ENCODE data around the gene GLDC. TPM values are rescaled to one million over a fixed set of nuclear protein-coding genes. Genes with fewer than 3 reads are reported as not detected.
A peak's percentile ranks its signal among the peaks of the same experiment; 100 is the strongest.
"Not testable (repeated sequence)": the region's sequence is repeated elsewhere in the genome, so short reads cannot be mapped to it uniquely, and the experiment has no call there.

GLDC gene
- total and polyA plus RNA-seq, 2 donors (not counting 1 experiment from before 2014, with no cell fraction given): 0.71 to 0.86 TPM

- no peaks in the 10 kb centered on the region for H4K20me1 ChIP-seq (ENCODE audit: control insufficient read depth, insufficient read depth, low read length, poor library complexity, severe bottlenecking)
- intact Hi-C loops (cut with micrococcal nuclease): loop anchor here (2.0 kb wide), 1 partner anchor 13 kb away; no protein-coding TSS in a partner anchor
- peaks cover 21 to 23% of the 10 kb centered on the region in 2 donors for H3K4me1 ChIP-seq (ENCODE audit: control insufficient read depth in 2 of 2, insufficient read depth in 2 of 2, low read length in 2 of 2)
- CTCF ChIA-PET: interaction anchor here (0.7 to 1.2 kb wide), 6 partner anchors 11 to 293 kb away, joined by 3 to 6 read pairs (median 3); no protein-coding TSS in a partner anchor
- POLR2A ChIA-PET: interaction anchor here (0.7 to 1.0 kb wide), 2 partner anchors 35 to 1259 kb away, joined by 4 to 6 read pairs; no protein-coding TSS in a partner anchor
- Mint-ChIP-seq H3K27ac (peak overlapping the region; percentile 8), H3K4me1 (peaks cover 24% of the 10 kb centered on the region), H3K9me3 (ENCODE audit: insufficient read depth) (no peaks in the 10 kb centered on the region), H3K27me3 (peaks cover 47% of the 10 kb centered on the region), H3K4me3 (peak overlapping the region; percentile 85)
- H3K4me2 ChIP-seq (replicated peaks; ENCODE audit: low read depth, low read length, poor library complexity, severe bottlenecking): peak overlapping the region; percentile 89
- peak overlapping the region; percentile 70 for H3K9ac ChIP-seq (ENCODE audit: low read length)
- H3K79me2 ChIP-seq (ENCODE audit: control insufficient read depth, insufficient read depth, low read length): no peaks in the 10 kb centered on the region
- H3K4me3 ChIP-seq (ENCODE audit: control extremely low read depth in 1 of 5, extremely low read depth in 1 of 5, insufficient read depth in 1 of 5, low read depth in 2 of 5, low read length in 4 of 5): peak overlapping the region in 4 of 5 experiments; percentile 44 to 62 (median 58)
- H3K27ac ChIP-seq (ENCODE audit: low read length in 2 of 2): no peak overlapping the region
- peaks cover 0 to 42% (median 24%) of the 10 kb centered on the region in 4 experiments for H3K27me3 ChIP-seq (replicated peaks in 1 of 4; ENCODE audit: control extremely low read depth in 1 of 4, control insufficient read depth in 3 of 4, insufficient read depth in 4 of 4, low read length in 3 of 4)
- peak; percentile 31 for DNase-seq
- peak overlapping the region; percentile 72 for H2AFZ ChIP-seq (ENCODE audit: insufficient read depth, low read depth, low read length, poor library complexity, severe bottlenecking)
- WGBS (ENCODE audit: insufficient coverage): 24% methylated on average over 7 of the region's 12 CpGs
- no peaks in the 10 kb centered on the region for H3K36me3 ChIP-seq (replicated peaks in 1 of 2; ENCODE audit: control extremely low read depth in 1 of 2, control insufficient read depth in 1 of 2, extremely low read depth in 1 of 2, insufficient read depth in 2 of 2, low read length in 1 of 2)
- no peak for ATAC-seq (ENCODE audit: low read depth)
- H3K9me3 ChIP-seq (ENCODE audit: control extremely low read depth in 1 of 3, control insufficient read depth in 2 of 3, insufficient read depth in 1 of 3, low read length in 2 of 3): no peaks in the 10 kb centered on the region
- TF ChIP-seq, protein P1, sequence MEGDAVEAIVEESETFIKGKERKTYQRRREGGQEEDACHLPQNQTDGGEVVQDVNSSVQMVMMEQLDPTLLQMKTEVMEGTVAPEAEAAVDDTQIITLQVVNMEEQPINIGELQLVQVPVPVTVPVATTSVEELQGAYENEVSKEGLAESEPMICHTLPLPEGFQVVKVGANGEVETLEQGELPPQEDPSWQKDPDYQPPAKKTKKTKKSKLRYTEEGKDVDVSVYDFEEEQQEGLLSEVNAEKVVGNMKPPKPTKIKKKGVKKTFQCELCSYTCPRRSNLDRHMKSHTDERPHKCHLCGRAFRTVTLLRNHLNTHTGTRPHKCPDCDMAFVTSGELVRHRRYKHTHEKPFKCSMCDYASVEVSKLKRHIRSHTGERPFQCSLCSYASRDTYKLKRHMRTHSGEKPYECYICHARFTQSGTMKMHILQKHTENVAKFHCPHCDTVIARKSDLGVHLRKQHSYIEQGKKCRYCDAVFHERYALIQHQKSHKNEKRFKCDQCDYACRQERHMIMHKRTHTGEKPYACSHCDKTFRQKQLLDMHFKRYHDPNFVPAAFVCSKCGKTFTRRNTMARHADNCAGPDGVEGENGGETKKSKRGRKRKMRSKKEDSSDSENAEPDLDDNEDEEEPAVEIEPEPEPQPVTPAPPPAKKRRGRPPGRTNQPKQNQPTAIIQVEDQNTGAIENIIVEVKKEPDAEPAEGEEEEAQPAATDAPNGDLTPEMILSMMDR (IDR thresholded peaks at IDR 0.05): no peak
- no peak for TF ChIP-seq EZH2 (IDR thresholded peaks at IDR 0.05; ENCODE audit: borderline replicate concordance, insufficient read depth, low read depth, low read length, poor library complexity, severe bottlenecking)
These were observed 736 bp upstream of the GLDC start for GRCh38 chr9:6646293-6646636.

DNA sequence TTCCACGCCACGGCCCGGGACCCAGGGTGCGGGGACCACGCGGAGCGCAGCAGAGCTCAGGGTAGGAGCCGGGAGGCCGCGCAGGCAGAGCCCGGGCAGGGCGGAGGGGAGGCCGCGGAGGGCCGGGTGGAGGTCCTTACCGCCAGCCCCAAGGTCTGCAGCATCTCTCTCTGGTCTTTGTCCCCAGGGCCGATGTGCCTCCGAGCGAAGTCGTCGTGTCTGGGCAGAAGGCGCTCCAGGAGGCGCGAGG lies 499 bp downstream of the GLDC start:
- DNase-seq; H3K9me3 ChIP-seq (ENCODE audit: control extremely low read depth in 1 of 3, control insufficient read depth in 2 of 3, insufficient read depth in 1 of 3, low read length in 2 of 3); H4K20me1 ChIP-seq (ENCODE audit: control insufficient read depth, insufficient read depth, low read length, poor library complexity, severe bottlenecking); H3K36me3 ChIP-seq (replicated peaks in 1 of 2; ENCODE audit: control extremely low read depth in 1 of 2, control insufficient read depth in 1 of 2, extremely low read depth in 1 of 2, insufficient read depth in 2 of 2, low read length in 1 of 2); H3K79me2 ChIP-seq (ENCODE audit: control insufficient read depth, insufficient read depth, low read length); H3K9me3 Mint-ChIP-seq (ENCODE audit: insufficient read depth); H3K27ac ChIP-seq (ENCODE audit: low read length in 2 of 2); H3K27ac Mint-ChIP-seq; POLR2A ChIA-PET: not testable (repeated sequence)
- peak overlapping the region in 4 of 5 experiments; percentile 18 to 57 (median 42) for H3K4me3 ChIP-seq (ENCODE audit: control extremely low read depth in 1 of 5, extremely low read depth in 1 of 5, insufficient read depth in 1 of 5, low read depth in 2 of 5, low read length in 4 of 5)
- peaks cover 0 to 43% (median 24%) of the 10 kb centered on the region in 4 experiments for H3K27me3 ChIP-seq (replicated peaks in 1 of 4; ENCODE audit: control extremely low read depth in 1 of 4, control insufficient read depth in 3 of 4, insufficient read depth in 4 of 4, low read length in 3 of 4)
- Mint-ChIP-seq H3K4me3 (peak overlapping the region; percentile 90), H3K4me1 (peaks cover 24% of the 10 kb centered on the region), H3K27me3 (peaks cover 57% of the 10 kb centered on the region)
- H2AFZ ChIP-seq (ENCODE audit: insufficient read depth, low read depth, low read length, poor library complexity, severe bottlenecking): peak overlapping the region; percentile 72
- H3K4me2 ChIP-seq (replicated peaks; ENCODE audit: low read depth, low read length, poor library complexity, severe bottlenecking): peak overlapping the region; percentile 89
- WGBS (ENCODE audit: insufficient coverage): 3% methylated on average over 24 of the region's 24 CpGs
- ATAC-seq (ENCODE audit: low read depth): peak; percentile 42
- CTCF ChIA-PET: interaction anchor here (0.6 to 2.4 kb wide), 3 partner anchors 22 to 220 kb away, joined by 3 to 7 read pairs (median 3); no protein-coding TSS in a partner anchor
- H3K4me1 ChIP-seq (ENCODE audit: control insufficient read depth in 2 of 2, insufficient read depth in 2 of 2, low read length in 2 of 2): peaks cover 21 to 23% of the 10 kb centered on the region in 2 donors
- intact Hi-C loops (cut with micrococcal nuclease): loop anchor here (1.0 kb wide), 1 partner anchor 36 kb away; no protein-coding TSS in a partner anchor
- peak overlapping the region; percentile 70 for H3K9ac ChIP-seq (ENCODE audit: low read length)

All from B cell (primary cell).